HG03064 (cell line): ENCODE data around the gene SPINK8.
"Not testable (repeated sequence)": the region's sequence is repeated elsewhere in the genome, so short reads cannot be mapped to it uniquely, and the experiment has no call there.

Source experiments
- ATAC-seq: cut with Tn5 transposase; IDR thresholded peaks from one replicate; pipeline ENCODE4 v1.9.1; 2021; ENCODE audit warnings: low read depth; ENCODE audit not compliant: unreplicated experiment

SPINK8 gene

DNA sequence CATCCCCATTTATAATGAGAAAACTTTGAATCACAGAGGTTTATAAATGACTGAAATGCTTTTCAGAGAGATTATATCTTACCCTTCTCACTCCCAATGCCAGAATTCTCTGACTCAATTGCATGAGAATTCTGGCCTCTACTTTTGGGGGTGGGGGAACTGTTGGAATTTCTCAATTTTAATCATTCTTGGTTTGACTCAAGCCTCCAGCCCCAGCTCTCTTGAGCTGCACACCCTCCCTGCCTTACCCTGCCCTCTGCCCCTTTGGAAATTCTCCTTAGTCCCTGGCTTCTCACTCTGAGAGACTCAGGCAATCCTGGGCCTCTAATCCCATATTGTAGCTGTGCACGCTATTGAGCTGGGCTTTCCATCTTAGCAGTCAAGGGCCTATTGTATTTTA lies 48.3 kb downstream of the SPINK8 start:
- ATAC-seq = no peak

- ATAC-seq = no peak
Measured at GRCh38 chr3:48280881-48281280, 52.6 kb downstream of the SPINK8 start.

GRCh38 chr3:48278884-48279559 lies 54.4 kb downstream of the SPINK8 start:
- no peak for ATAC-seq

DNA sequence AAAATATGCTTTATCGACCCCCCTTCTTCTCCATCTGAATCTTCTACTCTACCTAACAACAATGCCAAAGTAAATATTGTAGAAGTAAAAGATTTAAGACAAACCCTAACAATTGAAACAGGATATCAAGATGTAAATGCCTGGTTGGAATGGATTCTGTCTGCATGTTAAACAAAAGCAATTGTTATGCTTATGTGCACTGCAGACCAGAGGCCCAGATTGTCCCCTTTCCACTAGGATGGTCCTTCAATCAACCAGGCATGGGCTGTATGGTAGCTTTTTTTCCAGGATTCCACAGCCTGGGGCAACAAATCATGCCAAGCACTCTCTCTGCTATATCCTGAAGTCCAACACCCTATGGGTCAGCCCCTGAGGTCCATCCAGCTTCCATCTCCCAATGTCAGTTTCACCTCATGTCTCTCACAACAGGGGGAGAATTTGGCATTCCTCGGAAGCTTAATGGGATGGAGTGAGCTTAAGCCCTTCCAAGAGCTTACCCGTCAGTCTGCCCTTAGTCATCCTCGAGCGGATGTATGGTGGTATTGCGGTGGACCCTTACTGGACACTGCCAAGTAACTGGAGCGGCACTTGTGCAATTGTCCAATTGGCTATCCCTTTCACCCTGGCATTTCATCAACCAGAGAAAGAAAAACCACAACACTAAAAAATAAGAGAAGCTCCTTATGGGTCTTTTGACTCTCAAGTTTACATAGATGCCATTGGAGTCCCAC lies 56.4 kb downstream of the SPINK8 start:
- no peak for ATAC-seq

DNA sequence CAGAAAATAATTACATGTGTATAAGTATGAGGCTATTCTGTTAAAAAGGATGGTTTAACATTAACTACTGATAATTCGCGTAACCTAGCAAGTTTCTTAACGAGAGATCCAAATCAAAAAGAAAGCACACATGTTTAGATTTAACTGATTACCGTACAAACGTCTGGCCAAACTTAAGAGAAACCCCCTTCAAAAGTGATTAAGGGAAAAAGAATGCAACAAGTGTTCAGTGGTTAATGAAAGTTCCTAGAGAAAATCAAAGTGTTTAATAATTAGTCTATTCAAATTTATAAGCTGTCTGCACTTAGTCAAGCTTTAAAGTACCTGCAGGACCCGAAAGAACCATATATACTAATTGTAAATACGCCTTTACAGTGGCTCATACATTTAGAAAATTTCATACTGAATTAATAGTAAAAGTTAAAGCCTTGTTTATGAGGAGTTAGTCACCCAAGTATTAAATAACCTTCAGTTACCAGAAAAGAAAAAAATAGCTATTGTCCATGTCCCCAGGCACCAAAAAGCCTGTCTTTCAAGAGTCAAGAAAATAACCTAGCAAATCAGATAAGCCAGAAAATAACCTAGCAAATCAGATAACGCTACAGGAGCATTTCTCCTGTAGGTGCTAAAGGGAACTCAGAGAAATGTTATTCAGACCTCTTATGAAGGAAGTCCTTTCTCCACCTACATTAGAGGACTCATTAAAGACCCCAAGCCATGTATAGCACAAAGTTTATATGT lies 58.0 kb downstream of the SPINK8 start:
- no peak for ATAC-seq

DNA sequence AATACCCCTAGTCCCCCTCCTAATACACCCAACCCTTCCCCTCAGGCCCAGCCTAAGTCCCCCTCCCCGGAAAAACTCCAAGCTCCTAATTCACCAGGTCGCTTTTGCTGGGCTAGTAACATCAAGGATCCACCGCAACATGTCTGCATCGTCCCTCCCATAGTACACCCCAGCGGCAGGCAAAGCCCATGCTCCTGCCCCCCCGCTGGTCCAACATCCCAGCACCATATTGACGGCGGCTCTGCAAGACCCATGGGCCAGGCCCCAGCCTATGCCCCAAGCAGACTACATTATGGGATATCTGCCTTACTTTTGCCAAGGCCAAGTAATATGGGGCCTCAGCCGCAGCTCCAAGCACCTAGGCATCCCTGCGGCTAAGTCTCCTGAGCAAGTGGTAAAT lies 59.0 kb downstream of the SPINK8 start:
- ATAC-seq = no peak

GRCh38 chr3:48273594-48274211 lies 59.8 kb downstream of the SPINK8 start:
- ATAC-seq = no peak

GRCh38 chr3:48271763-48272498 lies 61.5 kb downstream of the SPINK8 start:
- no peak for ATAC-seq

- ATAC-seq = not testable (repeated sequence)
Measured at GRCh38 chr3:48271223-48271622, 62.2 kb downstream of the SPINK8 start.

DNA sequence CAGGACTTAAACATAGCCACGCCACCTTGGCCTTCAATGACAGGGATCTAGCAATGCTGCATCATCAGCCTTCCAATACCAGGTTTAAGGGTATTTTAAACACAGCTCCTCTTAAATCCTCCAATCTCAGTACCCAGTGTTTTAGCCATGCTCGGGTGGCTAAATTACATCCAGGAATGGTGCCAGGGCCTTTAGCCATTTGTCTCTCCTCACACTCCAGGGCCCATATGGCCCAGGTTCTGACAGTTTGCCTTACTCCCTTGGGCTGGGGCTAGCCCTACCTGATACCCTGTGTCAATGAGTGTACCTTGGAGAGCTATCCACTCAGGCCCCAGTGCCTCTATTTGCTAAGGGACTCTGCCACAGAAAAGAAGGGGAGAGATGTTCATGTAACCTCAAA lies 63.2 kb downstream of the SPINK8 start:
- no peak for ATAC-seq

GRCh38 chr3:48269592-48269991 lies 63.9 kb downstream of the SPINK8 start:
- no peak for ATAC-seq

DNA sequence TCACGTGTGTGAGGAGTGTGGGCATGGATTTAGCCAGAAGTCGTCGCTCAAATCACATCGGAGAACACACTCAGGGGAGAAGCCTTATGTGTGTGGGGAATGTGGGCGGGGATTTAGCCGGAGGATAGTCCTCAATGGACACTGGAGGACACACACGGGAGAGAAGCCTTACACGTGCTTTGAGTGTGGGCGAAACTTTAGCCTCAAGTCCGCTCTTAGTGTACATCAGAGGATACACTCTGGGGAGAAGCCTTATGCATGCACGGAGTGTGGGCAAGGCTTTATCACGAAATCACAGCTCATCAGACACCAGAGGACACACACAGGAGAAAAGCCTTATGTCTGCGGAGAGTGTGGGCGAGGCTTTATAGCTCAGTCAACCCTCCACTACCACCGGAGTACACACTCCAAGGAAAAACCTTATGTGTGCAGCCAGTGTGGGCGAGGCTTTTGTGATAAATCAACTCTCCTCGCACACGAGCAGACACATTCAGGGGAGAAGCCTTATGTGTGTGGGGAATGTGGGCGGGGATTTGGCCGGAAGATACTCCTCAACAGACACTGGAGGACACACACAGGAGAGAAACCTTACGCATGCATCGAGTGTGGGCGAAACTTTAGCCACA lies 64.4 kb downstream of the SPINK8 start:
- no peak for ATAC-seq

DNA sequence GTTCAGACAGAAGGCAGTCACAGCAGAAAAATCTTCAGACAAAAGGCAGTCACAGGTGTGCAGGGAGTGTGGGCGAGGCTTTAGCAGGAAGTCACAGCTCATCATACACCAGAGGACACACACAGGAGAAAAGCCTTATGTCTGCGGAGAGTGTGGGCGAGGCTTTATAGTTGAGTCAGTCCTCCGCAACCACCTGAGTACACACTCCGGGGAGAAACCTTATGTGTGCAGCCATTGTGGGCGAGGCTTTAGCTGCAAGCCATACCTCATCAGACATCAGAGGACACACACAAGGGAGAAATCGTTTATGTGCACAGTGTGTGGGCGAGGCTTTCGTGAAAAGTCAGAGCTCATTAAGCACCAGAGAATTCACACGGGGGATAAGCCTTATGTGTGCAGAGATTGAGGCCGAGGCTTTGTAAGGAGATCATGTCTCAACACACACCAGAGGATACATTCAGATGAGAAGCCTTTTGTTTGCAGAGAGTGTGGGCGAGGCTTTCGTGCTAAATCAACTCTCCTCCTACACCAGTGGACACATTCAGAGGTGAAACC lies 65.0 kb downstream of the SPINK8 start:
- no peak for ATAC-seq

DNA sequence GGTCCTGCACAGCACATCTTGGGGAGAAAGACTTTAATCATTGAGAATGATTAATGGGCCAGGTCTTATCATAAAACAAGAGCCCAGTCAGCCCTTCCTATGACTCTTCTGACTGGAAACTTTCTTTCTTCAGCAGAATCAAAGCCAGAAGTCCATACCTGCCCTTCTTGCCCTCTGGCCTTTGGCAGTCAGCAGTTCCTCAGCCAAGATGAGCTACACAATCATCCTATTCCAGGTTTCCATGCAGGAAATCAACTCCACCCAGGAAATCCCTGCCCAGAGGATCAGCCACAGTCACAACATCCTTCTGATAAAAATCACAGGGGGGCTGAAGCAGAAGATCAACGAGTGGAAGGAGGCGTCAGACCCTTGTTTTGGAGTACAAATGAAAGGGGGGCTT lies 65.7 kb downstream of the SPINK8 start:
- no peak for ATAC-seq

DNA sequence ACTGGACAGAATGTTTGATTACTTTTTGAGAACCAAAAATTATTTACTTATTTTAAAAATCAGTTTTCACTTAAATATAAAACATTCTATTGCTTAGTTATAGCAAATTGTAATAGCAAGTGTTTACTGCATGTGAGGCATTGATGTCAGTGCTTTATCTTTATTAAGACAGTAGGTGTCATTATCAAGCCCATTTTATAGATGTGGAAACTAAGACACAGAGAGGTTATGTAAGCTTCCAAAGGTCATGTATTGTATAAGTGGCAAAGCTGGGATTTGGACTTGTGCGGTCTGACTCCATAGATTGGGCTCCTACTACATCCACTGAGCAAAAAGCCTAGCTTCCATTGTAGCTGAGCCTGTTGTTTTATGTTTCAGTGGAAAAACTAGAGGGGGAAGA lies 74.9 kb downstream of the SPINK8 start:
- no peak for ATAC-seq
